Ovary (tissue), 10 donors: ENCODE data around the gene MTO1. TPM values are rescaled to one million over a fixed set of nuclear protein-coding genes. Genes with fewer than 3 reads are reported as not detected.

Experiments used
- DNase-seq, 5 donors: peaks; one replicate each; pipeline ENCODE4 v3.0.0-alpha.2; 2019 to 2020
- H3K27ac ChIP-seq, 2 donors: fragments of 200-600 bp; one replicate each; pipeline versions ENCODE4 v1.5.1 to v1.8.0; 2019 to 2022
- H3K27me3 ChIP-seq: fragments of 200-600 bp; one replicate; pipeline ENCODE4 v1.8.0; 2022
- H3K36me3 ChIP-seq: fragments of 200-600 bp; sonication (generic); one replicate; pipeline ENCODE4 v1.5.1; 2019
- H3K4me1 ChIP-seq: one replicate; pipeline ENCODE4 v1.8.1; 2013; ENCODE audit warnings: mild to moderate bottlenecking, moderate library complexity; ENCODE audit not compliant: insufficient read depth
- H3K4me3 ChIP-seq: fragments of 200-600 bp; sonication (generic); one replicate; pipeline ENCODE4 v1.5.1; 2017
- H3K9me3 ChIP-seq, 2 donors: fragments of 200-600 bp in 1 of 2; sonication (generic) in 1 of 2; one replicate each; pipeline versions ENCODE4 v1.5.1 to v1.8.1; 2013 to 2019; ENCODE audit warnings: mild to moderate bottlenecking in 1 of 2, moderate library complexity in 1 of 2
- CTCF ChIP-seq, 3 donors: fragments of 450-650 bp in 2 of 3; fragments of 200-600 bp in 1 of 3; IDR thresholded peaks; one replicate each; pipeline versions ENCODE4 v1.5.1 to v1.8.0; 2016 to 2022; ENCODE audit warnings: antibody characterized with exemption in 3 of 3, mild to moderate bottlenecking in 1 of 3
- EP300 ChIP-seq: sonication (generic); formaldehyde crosslinking; IDR thresholded peaks from one replicate; pipeline ENCODE4 v1.6.1; 2017; ENCODE audit warnings: antibody characterized with exemption
- POLR2A ChIP-seq: fragments of 450-650 bp; IDR thresholded peaks from one replicate; pipeline ENCODE4 v1.6.1; 2017; ENCODE audit warnings: antibody characterized with exemption, mild to moderate bottlenecking, moderate library complexity
- WGBS, 3 donors: extraction: QIAGEN DNeasy Blood & Tissue Kit in 1 of 3; methylation state at CpG; one replicate each; pipeline versions ENCODE4 v1.1.5 to v1.1.7; 2013 to 2017; 5-methylcytosine and 5-hydroxymethylcytosine counted together
- intact Hi-C, 4 donors: fragments of 100-400 bp; cut with DNase I; formaldehyde crosslinking; loops; one replicate each; pipeline versions ENCODE4 v1.11.0 to v1.15.1; 2022 to 2023
- long read RNA-seq, 3 donors: library from polyadenylated mRNA in 2 of 3; unstranded in 2 of 3; transcript quantifications; one replicate each; pipeline ENCODE4 v2.0.0 and lab custom pipeline, GENCODE V29; 2021 to 2026
- polyA plus RNA-seq, 2 donors: library from polyadenylated mRNA; stranded (reverse); fragments of 200-250 nt in 1 of 2; fragments of 350-450 nt in 1 of 2; fragmentation: Illumina TruSeq in 1 of 2; extraction: RNeasy Lipid Tissue Mini Kit (QIAGEN cat#74804) in 1 of 2; gene quantifications; one replicate each; pipeline ENCODE4 v1.2.3, GENCODE V29; 2013 to 2014
- total RNA-seq, 7 donors: library from RNA; depleted of rRNA in 2 of 7; stranded (reverse); fragments of >200 nt in 2 of 7; fragmentation: NEBNext Ultra II Directional in 3 of 7; extraction: Animal tissue kit (Norgen Biotek cat#: 25700) in 3 of 7; gene quantifications; one replicate each; pipeline versions ENCODE4 v1.1.0 to v1.2.4, GENCODE V29; 2016 to 2023
- donor health status: DM: no; HTN: no; CAD: no; lungs with moderate emphysema.
- donor health status: DM: no; HTN: no; CAD: no.
- donor health status: Bipolar disorder and iron deficiency.
- donor health status: DM: yes; HTN: yes; CAD: no.
- donor health status: DM: no; HTN: no; CAD: no.
- donor health status: DM: yes; HTN: yes; CAD: no.

The MTO1 gene, protein sequence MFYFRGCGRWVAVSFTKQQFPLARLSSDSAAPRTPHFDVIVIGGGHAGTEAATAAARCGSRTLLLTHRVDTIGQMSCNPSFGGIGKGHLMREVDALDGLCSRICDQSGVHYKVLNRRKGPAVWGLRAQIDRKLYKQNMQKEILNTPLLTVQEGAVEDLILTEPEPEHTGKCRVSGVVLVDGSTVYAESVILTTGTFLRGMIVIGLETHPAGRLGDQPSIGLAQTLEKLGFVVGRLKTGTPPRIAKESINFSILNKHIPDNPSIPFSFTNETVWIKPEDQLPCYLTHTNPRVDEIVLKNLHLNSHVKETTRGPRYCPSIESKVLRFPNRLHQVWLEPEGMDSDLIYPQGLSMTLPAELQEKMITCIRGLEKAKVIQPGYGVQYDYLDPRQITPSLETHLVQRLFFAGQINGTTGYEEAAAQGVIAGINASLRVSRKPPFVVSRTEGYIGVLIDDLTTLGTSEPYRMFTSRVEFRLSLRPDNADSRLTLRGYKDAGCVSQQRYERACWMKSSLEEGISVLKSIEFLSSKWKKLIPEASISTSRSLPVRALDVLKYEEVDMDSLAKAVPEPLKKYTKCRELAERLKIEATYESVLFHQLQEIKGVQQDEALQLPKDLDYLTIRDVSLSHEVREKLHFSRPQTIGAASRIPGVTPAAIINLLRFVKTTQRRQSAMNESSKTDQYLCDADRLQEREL
- 10 to 100 TPM; 23.2 to 43.1 (median 32.2) TPM for total RNA-seq
- 10 to 100 TPM; 19.8 to 20.7 TPM for polyA plus RNA-seq
- long read RNA-seq, donor 1, full-length matches to known transcripts: 50 of 101 reads
- long read RNA-seq, donor 1, partial matches to known transcripts: 15 of 101 reads
- long read RNA-seq, donor 1, other reads (novel, unspliced or antisense): 36 of 101 reads
- long read RNA-seq, donor 2, full-length matches to known transcripts: 5 of 11,312 reads
- long read RNA-seq, donor 2, partial matches to known transcripts: 7,961 of 11,312 reads
- long read RNA-seq, donor 2, other reads (novel, unspliced or antisense): 3,346 of 11,312 reads
- long read RNA-seq, donor 3, full-length matches to known transcripts: 24 of 39 reads
- long read RNA-seq, donor 3, partial matches to known transcripts: 0 of 39 reads
- long read RNA-seq, donor 3, other reads (novel, unspliced or antisense): 15 of 39 reads

- Histone ChIP-seq H3K4me1 (peaks cover 5% of the 10 kb centered on the region), H3K27ac (peak within 1 kb of the TSS; percentile 78 to 86), H3K4me3 (peak within 1 kb of the TSS; percentile 81), H3K27me3 (no peaks in the 10 kb centered on the region), H3K36me3 (no peaks in the 10 kb centered on the region), H3K9me3 (no peaks in the 10 kb centered on the region)
- DNase-seq: peak; percentile 79 to 89 (median 83)
- 0 to 1% (median 0%) methylated on average over 55 of the region's 55 CpGs for WGBS, 3 donors
- TF ChIP-seq EP300 (no peak), POLR2A (peak; percentile 36)
- intact Hi-C loops: no loop called here
Observed at GRCh38 chr6:73461537-73462350, at the start of gene MTO1. MTO1 (plus strand) TSS chr6:73461737; CDS start chr6:73461855, 118 bp downstream.

DNA sequence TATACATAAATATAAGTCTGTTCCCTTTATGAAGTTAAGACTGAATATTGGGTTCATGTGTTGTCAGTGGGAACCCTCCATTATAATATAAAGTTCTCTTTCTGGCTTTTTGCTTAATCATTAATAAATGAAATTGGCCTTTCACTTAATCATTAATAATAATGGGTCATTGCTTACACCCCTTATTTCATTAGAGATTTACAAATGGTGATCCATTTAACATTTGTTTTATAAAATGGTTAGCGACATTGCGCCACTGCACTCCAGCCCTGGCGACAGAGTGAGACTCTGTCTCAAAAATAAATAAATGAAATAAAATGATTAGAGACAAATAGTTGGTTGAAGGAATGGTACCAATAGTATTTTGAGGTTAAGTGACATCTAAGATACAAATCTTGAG, 48.4 kb upstream of the MTO1 start:
- DNase-seq: no peak
- H3K27me3 ChIP-seq: no peaks in the 10 kb centered on the region
- H3K9me3 ChIP-seq: no peaks in the 10 kb centered on the region

GRCh38 chr6:73418081-73418741, 43.3 kb upstream of the MTO1 start:
- WGBS, 3 donors: 28 to 56% (median 30%) methylated on average over 11 of the region's 11 CpGs
- Histone ChIP-seq H3K27me3 (no peaks in the 10 kb centered on the region), H3K4me1 (no peaks in the 10 kb centered on the region), H3K4me3 (no peak overlapping the region), H3K9me3 (no peaks in the 10 kb centered on the region), H3K36me3 (no peaks in the 10 kb centered on the region), H3K27ac (no peak overlapping the region)
- TF ChIP-seq CTCF (IDR thresholded peaks at IDR 0.05) (no peak), EP300 (no peak), POLR2A (no peak)
- no peak for DNase-seq
- intact Hi-C loops: no loop called here

More for the DNA sequence above, 48.4 kb upstream of the MTO1 start:
- 79 to 98% (median 82%) methylated on average over 3 of the region's 3 CpGs for WGBS, 3 donors
- TF ChIP-seq POLR2A: no peak
- no peak for TF ChIP-seq EP300
- TF ChIP-seq CTCF (IDR thresholded peaks at IDR 0.05): no peak
- intact Hi-C loops: no loop called here
- Histone ChIP-seq H3K36me3 (no peaks in the 10 kb centered on the region), H3K27ac (no peak overlapping the region), H3K4me3 (no peak overlapping the region), H3K4me1 (no peaks in the 10 kb centered on the region)

GRCh38 chr6:73421534-73421933, 40.0 kb upstream of the MTO1 start:
- Histone ChIP-seq H3K27me3 (no peaks in the 10 kb centered on the region), H3K36me3 (no peaks in the 10 kb centered on the region), H3K9me3 (no peaks in the 10 kb centered on the region), H3K27ac (no peak overlapping the region), H3K4me3 (no peak overlapping the region), H3K4me1 (no peaks in the 10 kb centered on the region)
- no peak for TF ChIP-seq POLR2A
- no peak for TF ChIP-seq CTCF (IDR thresholded peaks at IDR 0.05)
- TF ChIP-seq EP300: no peak
- no peak for DNase-seq
- 64 to 77% (median 73%) methylated on average over 2 of the region's 2 CpGs for WGBS, 3 donors
- intact Hi-C loops: no loop called here
